Glomerular endothelial cell (primary cell): ENCODE data around the gene MAP4. TPM values are rescaled to one million over a fixed set of nuclear protein-coding genes. Genes with fewer than 3 reads are reported as not detected.
"Not testable (repeated sequence)": the region's sequence is repeated elsewhere in the genome, so short reads cannot be mapped to it uniquely, and the experiment has no call there.

Experiments
- DNase-seq: peaks from one replicate; pipeline ENCODE4 v3.0.0-alpha.2; 2011; ENCODE audit warnings: low read depth, low spot score; ENCODE audit errors: extremely low read depth
- total RNA-seq: library from RNA; depleted of rRNA; stranded (reverse); fragments of >200 nt; gene quantifications from 2 replicates; pipeline ENCODE4 v1.2.3, GENCODE V29; 2015

MAP4 gene
- total RNA-seq, 1 donor from 2014 or later, result 263 TPM

GRCh38 chr3:47847801-47848518 is 168.3 kb downstream of the MAP4 start:
- DNase-seq, result no peak

GRCh38 chr3:47847260-47847659 is 169.0 kb downstream of the MAP4 start:
- no peak for DNase-seq

GRCh38 chr3:47846880-47847248 is 169.4 kb downstream of the MAP4 start:
- no peak for DNase-seq

GRCh38 chr3:47846186-47846879 is 169.9 kb downstream of the MAP4 start:
- DNase-seq, result no peak

- no peak for DNase-seq
Measured at GRCh38 chr3:47841786-47842349, 174.3 kb downstream of the MAP4 start.

GRCh38 chr3:47838503-47838902 is 177.7 kb downstream of the MAP4 start:
- DNase-seq, result no peak

- DNase-seq, result no peak
Measured at GRCh38 chr3:47836986-47837385, 179.2 kb downstream of the MAP4 start.

- not testable (repeated sequence) for DNase-seq
Measured at GRCh38 chr3:47829482-47829881, 186.7 kb downstream of the MAP4 start.

- no peak for DNase-seq
Measured at GRCh38 chr3:47825590-47825989, 190.6 kb downstream of the MAP4 start.

- no peak for DNase-seq
Measured at GRCh38 chr3:47824541-47825473, 191.4 kb downstream of the MAP4 start.

- no peak for DNase-seq
Measured at GRCh38 chr3:47817609-47818008, 198.6 kb downstream of the MAP4 start.

- DNase-seq, result no peak
Measured at GRCh38 chr3:47813551-47814177, 202.6 kb downstream of the MAP4 start.

- DNase-seq, result no peak
Measured at GRCh38 chr3:47804577-47804976, 211.6 kb downstream of the MAP4 start.

GRCh38 chr3:47803480-47804025 is 212.7 kb downstream of the MAP4 start:
- DNase-seq, result no peak

- no peak for DNase-seq
Measured at GRCh38 chr3:47802734-47803479, 213.3 kb downstream of the MAP4 start, which contains the start of gene DHX30. TSS of gene DHX30 (plus strand) at chr3:47803138. CDS start at chr3:47810684, 7,546 bp downstream.
